ENCODE measurements around the gene RELCH. TPM values are rescaled to one million over a fixed set of nuclear protein-coding genes. Genes with fewer than 3 reads are reported as not detected.

Gene RELCH
- total and polyA plus RNA-seq, 4 donors, result 11.6 to 69.2 (median 22.3) TPM

DNA sequence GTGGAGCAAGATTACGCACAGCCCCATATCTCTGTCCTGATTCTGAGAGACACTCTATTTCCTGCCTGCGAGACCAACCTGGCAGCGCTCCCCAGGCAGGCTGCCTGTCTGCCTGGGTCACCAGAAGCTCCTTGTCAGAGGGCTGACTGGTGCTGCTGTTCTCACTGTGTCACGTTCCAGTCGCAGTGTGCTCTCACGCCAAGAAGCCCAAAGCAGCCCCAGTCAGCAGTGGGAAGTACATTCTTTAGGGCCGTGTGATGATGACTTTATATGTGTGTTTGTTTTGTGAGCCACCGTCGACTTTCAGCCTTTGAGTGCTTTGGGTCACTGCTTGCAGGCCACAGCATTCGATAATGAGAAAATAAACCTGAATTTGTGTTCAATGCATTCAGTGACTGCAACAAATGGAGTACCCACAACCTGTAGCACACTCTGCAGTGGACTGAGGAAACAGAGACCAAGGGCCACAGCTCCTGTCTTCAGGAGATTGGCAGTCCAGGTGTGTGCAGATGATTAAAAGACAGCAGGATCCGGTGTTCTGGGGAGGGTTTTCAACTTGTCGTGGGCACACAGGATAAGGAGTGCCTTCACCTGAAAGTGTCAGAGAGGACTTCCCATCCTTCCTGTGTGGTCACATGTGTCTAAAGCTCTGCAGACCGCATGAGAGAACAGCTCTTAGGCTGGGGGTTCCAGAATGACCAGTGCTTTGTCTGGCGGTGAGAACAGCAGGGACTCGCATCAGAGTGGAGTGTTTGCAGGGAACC is 142.8 kb downstream of the RELCH start:
- DNase-seq, result peak; percentile 39 to 71 (median 52)
- H3K36me3 ChIP-seq (ENCODE audit: control insufficient read depth in 4 of 4, insufficient read depth in 4 of 4, low read length in 4 of 4), result no peaks in the 10 kb centered on the region
- H3K4me3 ChIP-seq, result no peak overlapping the region
- peak overlapping the region in 1 of 2 donors; percentile 2 for H3K9ac ChIP-seq (ENCODE audit: insufficient read depth in 1 of 2, low read length in 2 of 2)
- H3K27me3 ChIP-seq (ENCODE audit: control insufficient read depth in 3 of 3, insufficient read depth in 3 of 3, low read length in 2 of 3), result peaks cover 0 to 38% (median 32%) of the 10 kb centered on the region in 3 donors
- no peaks in the 10 kb centered on the region for H3K9me3 ChIP-seq (ENCODE audit: control insufficient read depth in 4 of 4, insufficient read depth in 3 of 4, low read length in 3 of 4)
- H3K4me1 ChIP-seq (ENCODE audit: control insufficient read depth in 5 of 5, insufficient read depth in 5 of 5, low read length in 5 of 5), result peaks cover 0 to 22% (median 5%) of the 10 kb centered on the region in 5 donors
- no peak for TF ChIP-seq CTCF (IDR thresholded peaks at IDR 0.05; ENCODE audit: control extremely low read depth, extremely low read depth)
- WGBS, 2 donors, result 42 to 43% methylated on average over 15 of the region's 15 CpGs
- H3K27ac ChIP-seq (ENCODE audit: low read depth in 1 of 2, low read length in 1 of 2), result no peak overlapping the region
- ATAC-seq (ENCODE audit: insufficient read depth, low FRiP score), result no peak

DNA sequence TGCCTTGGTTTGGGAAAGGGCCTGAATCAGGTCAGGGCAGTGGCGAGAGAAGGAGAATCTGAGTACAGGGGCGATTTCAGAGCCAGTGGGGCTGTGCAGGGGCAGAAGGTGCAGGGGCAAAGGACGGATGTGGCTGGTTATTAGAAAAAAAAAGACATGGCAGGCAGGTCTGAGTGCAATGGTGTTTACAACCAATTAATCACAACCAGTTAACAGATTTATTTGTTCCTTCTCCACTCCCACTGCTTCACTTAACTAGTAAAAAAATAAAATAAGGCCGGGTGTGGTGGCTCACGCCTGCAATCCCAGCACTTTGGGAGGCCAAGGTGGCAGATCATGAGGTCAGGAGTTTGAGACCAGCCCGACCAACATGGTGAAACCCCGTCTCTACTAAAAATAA is 143.6 kb downstream of the RELCH start:
- H3K4me3 ChIP-seq, result no peak overlapping the region
- peaks cover 0 to 19% (median 5%) of the 10 kb centered on the region in 5 donors for H3K4me1 ChIP-seq (ENCODE audit: control insufficient read depth in 5 of 5, insufficient read depth in 5 of 5, low read length in 5 of 5)
- no peaks in the 10 kb centered on the region for H3K36me3 ChIP-seq (ENCODE audit: control insufficient read depth in 4 of 4, insufficient read depth in 4 of 4, low read length in 4 of 4)
- no peak overlapping the region for H3K9ac ChIP-seq (ENCODE audit: insufficient read depth in 1 of 2, low read length in 2 of 2)
- no peak for TF ChIP-seq CTCF (IDR thresholded peaks at IDR 0.05; ENCODE audit: control extremely low read depth, extremely low read depth)
- no peak overlapping the region for H3K27ac ChIP-seq (ENCODE audit: low read depth in 1 of 2, low read length in 1 of 2)
- H3K27me3 ChIP-seq (ENCODE audit: control insufficient read depth in 3 of 3, insufficient read depth in 3 of 3, low read length in 2 of 3), result peaks cover 0 to 37% (median 30%) of the 10 kb centered on the region in 3 donors
- no peak for DNase-seq
- ATAC-seq (ENCODE audit: insufficient read depth, low FRiP score), result no peak
- WGBS, 2 donors, result 90 to 94% methylated on average over 7 of the region's 7 CpGs
- H3K9me3 ChIP-seq (ENCODE audit: control insufficient read depth in 4 of 4, insufficient read depth in 3 of 4, low read length in 3 of 4), result no peaks in the 10 kb centered on the region

DNA sequence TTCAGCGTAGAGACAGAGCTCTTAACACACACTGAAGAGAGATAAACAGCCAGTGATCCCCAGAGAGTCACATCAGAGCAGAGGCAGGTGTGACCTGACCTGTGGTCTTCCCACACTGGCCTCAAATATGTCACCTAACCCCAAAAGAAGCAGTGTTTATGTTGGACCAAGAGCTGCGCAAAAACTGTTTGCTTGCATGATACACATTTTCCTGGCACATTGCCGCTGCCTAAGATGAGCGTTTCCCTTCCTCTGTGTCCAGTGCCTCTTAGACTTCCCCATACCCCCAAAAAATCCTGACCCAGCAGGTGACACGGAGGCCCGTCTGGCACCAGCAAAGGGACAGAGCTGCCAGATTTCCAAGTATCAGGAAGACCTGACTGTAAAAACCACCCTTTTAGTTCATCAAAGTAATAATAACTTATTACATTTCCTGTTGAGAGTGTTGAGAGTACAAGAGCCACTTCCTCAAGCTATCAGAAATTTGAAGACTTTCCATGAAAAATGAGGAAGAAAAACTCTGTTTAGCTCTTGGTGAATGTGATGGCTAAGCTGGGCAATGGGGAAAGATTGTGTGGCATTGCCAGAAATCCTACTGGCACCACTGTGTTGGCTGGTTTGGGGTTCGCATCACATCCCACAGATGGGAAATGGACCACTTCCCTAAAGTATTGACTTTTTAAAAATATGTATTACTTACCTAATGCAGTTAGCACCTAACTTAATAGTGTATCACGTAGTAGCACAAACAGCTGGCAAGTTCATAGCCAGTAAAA is 144.7 kb downstream of the RELCH start:
- H3K4me1 ChIP-seq (ENCODE audit: control insufficient read depth in 5 of 5, insufficient read depth in 5 of 5, low read length in 5 of 5), result peaks cover 0 to 14% (median 4%) of the 10 kb centered on the region in 5 donors
- WGBS, 2 donors, result 51 to 56% methylated on average over 8 of the region's 8 CpGs
- ATAC-seq (ENCODE audit: insufficient read depth, low FRiP score) (peak; percentile 10), DNase-seq (peak in 2 of 3 donors; percentile 49 to 67)
- no peak overlapping the region for H3K9ac ChIP-seq (ENCODE audit: insufficient read depth in 1 of 2, low read length in 2 of 2)
- no peaks in the 10 kb centered on the region for H3K9me3 ChIP-seq (ENCODE audit: control insufficient read depth in 4 of 4, insufficient read depth in 3 of 4, low read length in 3 of 4)
- no peaks in the 10 kb centered on the region for H3K36me3 ChIP-seq (ENCODE audit: control insufficient read depth in 4 of 4, insufficient read depth in 4 of 4, low read length in 4 of 4)
- peak overlapping the region in 1 of 2 donors; percentile 1 for H3K27ac ChIP-seq (ENCODE audit: low read depth in 1 of 2, low read length in 1 of 2)
- TF ChIP-seq CTCF (IDR thresholded peaks at IDR 0.05; ENCODE audit: control extremely low read depth, extremely low read depth), result no peak
- H3K4me3 ChIP-seq, result no peak overlapping the region
- H3K27me3 ChIP-seq (ENCODE audit: control insufficient read depth in 3 of 3, insufficient read depth in 3 of 3, low read length in 2 of 3), result peaks cover 0 to 26% (median 19%) of the 10 kb centered on the region in 3 donors
